ENCODE measurements around the gene WDR89.
"Not testable (repeated sequence)": the region's sequence is repeated elsewhere in the genome, so short reads cannot be mapped to it uniquely, and the experiment has no call there.

WDR89 gene

GRCh38 chr14:63636094-63636635, 5.5 kb downstream of the WDR89 start:
- peaks cover 62% of the 10 kb centered on the region for H3K36me3 Mint-ChIP-seq (ENCODE audit: low read depth)
- H3K27me3 Mint-ChIP-seq, DNase-seq, H3K4me3 Mint-ChIP-seq: not testable (repeated sequence)
- H3K9me3 Mint-ChIP-seq, result peaks cover 23% of the 10 kb centered on the region
- peak overlapping the region; percentile 61 for H3K27ac Mint-ChIP-seq
- peaks cover 65% of the 10 kb centered on the region for H3K4me1 Mint-ChIP-seq (ENCODE audit: low read depth)

GRCh38 chr14:63633801-63634200, 7.9 kb downstream of the WDR89 start:
- Mint-ChIP-seq H3K27ac (no peak overlapping the region), H3K4me3 (no peak overlapping the region), H3K9me3 (peaks cover 23% of the 10 kb centered on the region), H3K4me1 (ENCODE audit: low read depth) (peaks cover 55% of the 10 kb centered on the region), H3K27me3 (no peaks in the 10 kb centered on the region), H3K36me3 (ENCODE audit: low read depth) (peaks cover 56% of the 10 kb centered on the region)
- no peak for DNase-seq

- Mint-ChIP-seq H3K27me3 (no peaks in the 10 kb centered on the region), H3K9me3 (peaks cover 23% of the 10 kb centered on the region), H3K4me1 (ENCODE audit: low read depth) (peaks cover 52% of the 10 kb centered on the region), H3K36me3 (ENCODE audit: low read depth) (peaks cover 56% of the 10 kb centered on the region), H3K27ac (no peak overlapping the region), H3K4me3 (no peak overlapping the region)
- no peak for DNase-seq
Measured at GRCh38 chr14:63632932-63633514, 8.6 kb downstream of the WDR89 start.

- DNase-seq, result no peak
- H3K36me3 Mint-ChIP-seq (ENCODE audit: low read depth), result peaks cover 70% of the 10 kb centered on the region
- no peak overlapping the region for H3K27ac Mint-ChIP-seq
- H3K4me1 Mint-ChIP-seq (ENCODE audit: low read depth), result peaks cover 35% of the 10 kb centered on the region
- no peaks in the 10 kb centered on the region for H3K27me3 Mint-ChIP-seq
- no peak overlapping the region for H3K4me3 Mint-ChIP-seq
- no peaks in the 10 kb centered on the region for H3K9me3 Mint-ChIP-seq
Measured at GRCh38 chr14:63624701-63625100, 17.0 kb downstream of the WDR89 start.

GRCh38 chr14:63624203-63624602, 17.5 kb downstream of the WDR89 start:
- Mint-ChIP-seq H3K36me3 (ENCODE audit: low read depth) (peaks cover 71% of the 10 kb centered on the region), H3K4me3 (no peak overlapping the region), H3K27ac (no peak overlapping the region), H3K27me3 (no peaks in the 10 kb centered on the region), H3K9me3 (no peaks in the 10 kb centered on the region), H3K4me1 (ENCODE audit: low read depth) (peaks cover 36% of the 10 kb centered on the region)
- DNase-seq, result no peak

DNA sequence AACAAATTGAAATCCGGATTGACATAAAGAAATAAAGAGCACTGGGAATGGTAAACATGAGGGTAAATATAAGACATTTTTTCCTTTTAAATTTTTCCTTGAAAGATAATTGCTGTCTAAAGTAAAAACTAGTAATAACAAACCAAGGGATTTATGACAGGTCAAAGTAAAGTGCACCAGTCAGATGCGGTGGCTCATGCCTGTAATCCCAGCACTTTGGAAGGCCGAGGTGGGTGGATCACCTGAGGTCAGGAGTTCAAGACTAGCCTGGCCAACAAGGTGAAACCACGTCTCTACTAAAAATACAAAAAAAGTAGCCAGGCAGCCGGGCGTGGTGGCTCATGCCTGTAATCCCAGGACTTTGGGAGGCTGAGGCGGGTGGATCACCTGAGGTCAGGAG, 19.7 kb downstream of the WDR89 start:
- H3K36me3 Mint-ChIP-seq (ENCODE audit: low read depth), result peaks cover 78% of the 10 kb centered on the region
- H3K27me3 Mint-ChIP-seq, DNase-seq, H3K9me3 Mint-ChIP-seq, H3K27ac Mint-ChIP-seq, H3K4me3 Mint-ChIP-seq: not testable (repeated sequence)
- peaks cover 43% of the 10 kb centered on the region for H3K4me1 Mint-ChIP-seq (ENCODE audit: low read depth)

DNA sequence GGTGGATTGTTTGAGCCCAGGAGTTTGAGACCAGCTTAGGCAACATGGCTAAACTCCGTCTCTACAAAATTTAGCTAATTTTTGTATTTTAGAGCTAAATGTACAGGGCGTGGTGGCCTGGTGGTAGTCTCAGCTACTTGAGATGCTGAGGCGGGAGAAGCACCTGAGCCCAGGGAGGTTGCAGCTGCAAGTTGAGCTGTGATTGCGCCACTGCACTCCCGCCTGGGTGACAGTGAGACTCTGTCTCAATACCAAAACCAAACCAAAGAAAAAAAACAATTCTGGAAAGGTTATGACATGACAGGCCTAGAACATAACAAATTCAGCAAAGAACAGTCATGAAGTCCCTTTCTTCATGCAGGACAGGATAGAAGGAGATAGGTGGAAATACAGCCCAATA, 25.7 kb downstream of the WDR89 start:
- no peaks in the 10 kb centered on the region for H3K9me3 Mint-ChIP-seq
- DNase-seq, result no peak
- peaks cover 83% of the 10 kb centered on the region for H3K36me3 Mint-ChIP-seq (ENCODE audit: low read depth)
- H3K4me1 Mint-ChIP-seq (ENCODE audit: low read depth), result peaks cover 45% of the 10 kb centered on the region
- H3K4me3 Mint-ChIP-seq, result no peak overlapping the region
- H3K27ac Mint-ChIP-seq, result no peak overlapping the region
- H3K27me3 Mint-ChIP-seq, result no peaks in the 10 kb centered on the region

- Mint-ChIP-seq H3K4me3 (no peak overlapping the region), H3K9me3 (no peaks in the 10 kb centered on the region), H3K27ac (peak overlapping the region; percentile 53), H3K4me1 (ENCODE audit: low read depth) (peaks cover 44% of the 10 kb centered on the region), H3K36me3 (ENCODE audit: low read depth) (peaks cover 84% of the 10 kb centered on the region), H3K27me3 (no peaks in the 10 kb centered on the region)
- no peak for DNase-seq
Measured at GRCh38 chr14:63614679-63615363, 26.9 kb downstream of the WDR89 start.

DNA sequence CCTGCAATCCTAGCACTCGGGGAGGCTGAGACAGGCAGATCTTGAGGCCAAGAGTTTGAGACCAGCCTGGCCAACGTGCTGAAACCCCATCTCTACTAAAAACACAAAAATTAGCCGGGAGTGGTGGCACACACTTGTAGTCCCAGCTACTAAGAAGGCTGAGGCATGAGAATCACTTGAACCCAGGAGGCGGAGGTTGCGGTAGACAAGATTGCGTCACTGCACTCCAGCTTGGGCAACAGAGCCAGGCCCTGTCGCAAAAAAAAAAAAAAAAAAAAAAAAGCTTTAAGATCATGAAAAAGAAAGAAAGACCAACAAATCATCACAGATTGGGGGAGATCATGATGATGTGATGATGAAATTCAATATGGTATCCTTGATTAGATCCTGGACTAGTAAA, 30.6 kb downstream of the WDR89 start:
- Mint-ChIP-seq H3K4me1 (ENCODE audit: low read depth) (peaks cover 24% of the 10 kb centered on the region), H3K27ac (no peak overlapping the region), H3K27me3 (no peaks in the 10 kb centered on the region), H3K36me3 (ENCODE audit: low read depth) (peaks cover 64% of the 10 kb centered on the region), H3K4me3 (no peak overlapping the region), H3K9me3 (no peaks in the 10 kb centered on the region)
- DNase-seq, result no peak

GRCh38 chr14:63605041-63605532, 36.6 kb downstream of the WDR89 start:
- no peaks in the 10 kb centered on the region for H3K9me3 Mint-ChIP-seq
- peaks cover 9% of the 10 kb centered on the region for H3K4me1 Mint-ChIP-seq (ENCODE audit: low read depth)
- no peak for DNase-seq
- no peaks in the 10 kb centered on the region for H3K27me3 Mint-ChIP-seq
- H3K27ac Mint-ChIP-seq, result no peak overlapping the region
- H3K4me3 Mint-ChIP-seq, result no peak overlapping the region
- peaks cover 62% of the 10 kb centered on the region for H3K36me3 Mint-ChIP-seq (ENCODE audit: low read depth)

- Mint-ChIP-seq H3K27me3 (no peaks in the 10 kb centered on the region), H3K4me3 (no peak overlapping the region), H3K27ac (no peak overlapping the region), H3K9me3 (no peaks in the 10 kb centered on the region), H3K4me1 (ENCODE audit: low read depth) (peaks cover 7% of the 10 kb centered on the region), H3K36me3 (ENCODE audit: low read depth) (peaks cover 62% of the 10 kb centered on the region)
- no peak for DNase-seq
Measured at GRCh38 chr14:63604626-63605025, 37.0 kb downstream of the WDR89 start.

- Mint-ChIP-seq H3K4me3 (no peak overlapping the region), H3K36me3 (ENCODE audit: low read depth) (peaks cover 68% of the 10 kb centered on the region), H3K27me3 (no peaks in the 10 kb centered on the region), H3K4me1 (ENCODE audit: low read depth) (peaks cover 7% of the 10 kb centered on the region), H3K9me3 (no peaks in the 10 kb centered on the region), H3K27ac (no peak overlapping the region)
- no peak for DNase-seq
Measured at GRCh38 chr14:63603749-63604277, 37.9 kb downstream of the WDR89 start.

DNA sequence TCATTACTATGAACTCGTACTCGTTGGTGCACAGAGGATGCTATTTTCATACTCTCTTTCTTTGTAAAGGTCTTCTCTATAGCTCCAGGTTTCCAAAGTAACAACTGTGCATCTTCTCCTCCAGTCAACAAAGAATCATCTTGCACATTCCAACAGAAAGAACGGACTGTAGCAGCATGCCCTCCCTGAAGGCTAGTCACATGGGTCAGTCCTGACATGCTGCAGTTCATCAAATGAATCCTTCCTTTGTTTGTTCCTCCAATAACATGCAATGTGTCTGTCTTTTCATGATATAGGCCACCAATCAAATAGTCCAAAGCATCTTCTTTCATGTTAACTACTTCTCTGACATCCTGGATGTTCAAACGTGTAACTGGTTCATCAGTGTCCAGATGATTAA, 42.9 kb downstream of the WDR89 start:
- no peak overlapping the region for H3K27ac Mint-ChIP-seq
- H3K4me1 Mint-ChIP-seq (ENCODE audit: low read depth), result peaks cover 1% of the 10 kb centered on the region
- H3K9me3 Mint-ChIP-seq, result peaks cover 23% of the 10 kb centered on the region
- H3K27me3 Mint-ChIP-seq, result no peaks in the 10 kb centered on the region
- DNase-seq, result no peak
- no peak overlapping the region for H3K4me3 Mint-ChIP-seq
- peaks cover 90% of the 10 kb centered on the region for H3K36me3 Mint-ChIP-seq (ENCODE audit: low read depth)

DNA sequence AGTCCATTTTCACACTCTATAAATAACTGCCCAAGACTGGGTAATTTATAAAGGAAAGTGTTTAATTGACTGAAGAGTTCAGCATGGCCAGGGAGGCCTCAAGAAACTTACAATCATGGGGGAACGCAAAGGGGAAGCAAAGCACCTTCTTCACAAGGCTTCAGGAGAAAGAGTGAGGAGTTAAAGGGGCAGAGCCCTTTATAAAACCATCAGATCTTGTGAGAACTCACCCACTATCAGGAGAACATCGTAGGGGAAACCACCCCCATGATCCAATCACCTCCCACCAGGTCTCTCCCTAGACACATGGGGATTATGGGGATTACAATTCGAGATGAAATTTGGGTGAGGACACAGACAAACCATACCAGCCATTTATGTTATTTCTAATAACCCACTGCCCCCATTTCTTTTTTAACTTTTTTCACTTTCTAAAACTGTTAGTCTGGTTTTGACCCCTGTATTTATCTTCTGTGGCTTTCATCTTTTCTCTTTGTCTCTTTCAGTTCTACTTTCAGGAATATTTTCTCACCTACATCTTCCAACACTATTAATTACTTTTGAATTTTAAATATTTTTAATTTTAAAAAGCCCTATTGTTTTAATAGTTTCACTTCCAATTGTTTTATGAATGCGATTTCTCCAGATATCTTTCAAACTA, 44.5 kb downstream of the WDR89 start:
- Mint-ChIP-seq H3K9me3 (peaks cover 24% of the 10 kb centered on the region), H3K27me3 (no peaks in the 10 kb centered on the region), H3K4me3 (no peak overlapping the region), H3K4me1 (ENCODE audit: low read depth) (peaks cover 1% of the 10 kb centered on the region), H3K36me3 (ENCODE audit: low read depth) (peaks cover 78% of the 10 kb centered on the region), H3K27ac (no peak overlapping the region)
- DNase-seq, result no peak
